Measurements from ENCODE around the gene UAP1.

Gene UAP1

DNA sequence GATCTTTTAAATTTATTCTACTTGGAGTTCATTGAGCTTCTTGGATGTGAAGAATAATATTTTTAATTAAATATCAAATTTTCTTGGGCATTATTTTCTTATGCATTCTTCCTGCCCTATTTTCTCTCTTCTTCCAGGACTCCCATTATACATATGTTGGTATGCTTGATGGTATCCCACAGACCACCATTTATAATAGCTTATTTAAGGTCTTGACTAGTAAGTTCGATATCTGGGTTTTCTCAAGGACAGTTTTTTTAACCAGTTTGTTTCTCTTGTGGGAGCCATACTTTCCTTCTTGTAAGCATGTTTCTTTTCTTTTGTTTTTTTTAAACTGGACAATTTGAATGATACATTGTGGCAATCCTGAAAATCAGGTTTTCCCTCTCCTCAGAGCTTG is 55.3 kb downstream of the UAP1 start:
- DNase-seq (ENCODE audit: low spot score): no peak

DNA sequence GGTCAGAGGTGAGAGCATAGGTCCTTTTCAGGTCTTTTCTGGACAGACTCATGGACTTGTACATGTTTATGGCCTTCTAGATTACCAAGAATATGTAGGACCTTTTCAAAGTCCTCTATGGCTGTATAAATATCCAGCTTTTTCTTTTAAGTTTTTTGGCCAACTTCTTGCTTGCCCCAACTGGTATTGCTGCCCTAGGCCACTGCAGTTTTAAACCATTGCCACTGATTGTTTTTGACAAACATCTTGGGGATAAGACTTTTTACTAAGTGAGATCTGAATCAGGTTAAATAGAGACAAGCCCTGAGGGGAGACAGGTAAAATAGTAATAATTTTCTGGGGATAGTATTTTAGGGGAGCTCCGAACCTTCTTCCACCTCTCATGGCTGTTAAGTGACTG is 56.0 kb downstream of the UAP1 start:
- no peak for DNase-seq (ENCODE audit: low spot score)

- no peak for DNase-seq (ENCODE audit: low spot score)
Observed at GRCh38 chr1:162619076-162619475, 57.6 kb downstream of the UAP1 start.

DNA sequence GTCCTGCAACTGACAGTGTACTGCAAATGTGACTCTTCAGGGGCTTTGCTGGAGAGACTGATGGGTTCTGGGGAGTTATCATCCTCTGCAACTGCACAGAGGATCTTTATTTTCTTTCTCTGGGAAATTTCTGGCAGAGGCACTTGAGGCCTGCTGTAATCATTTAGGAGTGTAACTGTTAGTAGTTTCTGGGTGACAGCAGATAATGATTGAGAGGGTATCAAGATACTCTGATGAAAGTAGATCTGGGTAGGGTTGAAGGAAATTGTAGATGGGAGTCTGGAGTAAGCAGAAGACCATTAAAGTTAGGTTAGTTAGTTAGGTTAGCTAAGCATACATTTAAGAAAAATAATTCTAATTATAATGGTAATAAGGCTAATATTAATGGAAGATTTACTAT is 59.7 kb downstream of the UAP1 start:
- DNase-seq (ENCODE audit: low spot score): no peak

DNA sequence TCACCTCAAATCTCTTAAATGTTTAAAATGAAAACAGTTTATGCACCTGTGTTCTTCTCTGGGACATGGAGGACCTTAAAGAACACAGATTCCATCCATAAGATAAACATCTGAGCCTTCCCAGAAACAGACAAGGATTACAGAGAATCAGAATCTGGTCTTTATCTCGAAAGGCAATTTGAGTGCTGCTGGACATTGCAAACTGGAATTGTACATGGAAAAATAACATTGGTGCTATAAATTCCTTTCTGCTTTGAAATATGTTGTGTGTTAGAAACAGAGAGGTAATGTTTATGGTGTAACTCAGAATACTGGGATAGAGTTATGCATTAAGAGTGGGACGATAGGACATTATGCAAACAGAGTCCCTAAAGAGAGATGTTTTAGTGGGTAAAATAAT is 64.2 kb downstream of the UAP1 start:
- no peak for DNase-seq (ENCODE audit: low spot score)

GRCh38 chr1:162626094-162626493 is 64.6 kb downstream of the UAP1 start:
- DNase-seq (ENCODE audit: low spot score): no peak

- peak; percentile 17 for DNase-seq (ENCODE audit: low spot score)
Observed at GRCh38 chr1:162626761-162627160, 65.2 kb downstream of the UAP1 start.

- DNase-seq (ENCODE audit: low spot score): peak; percentile 31
Observed at GRCh38 chr1:162627662-162628296, 66.3 kb downstream of the UAP1 start.

DNA sequence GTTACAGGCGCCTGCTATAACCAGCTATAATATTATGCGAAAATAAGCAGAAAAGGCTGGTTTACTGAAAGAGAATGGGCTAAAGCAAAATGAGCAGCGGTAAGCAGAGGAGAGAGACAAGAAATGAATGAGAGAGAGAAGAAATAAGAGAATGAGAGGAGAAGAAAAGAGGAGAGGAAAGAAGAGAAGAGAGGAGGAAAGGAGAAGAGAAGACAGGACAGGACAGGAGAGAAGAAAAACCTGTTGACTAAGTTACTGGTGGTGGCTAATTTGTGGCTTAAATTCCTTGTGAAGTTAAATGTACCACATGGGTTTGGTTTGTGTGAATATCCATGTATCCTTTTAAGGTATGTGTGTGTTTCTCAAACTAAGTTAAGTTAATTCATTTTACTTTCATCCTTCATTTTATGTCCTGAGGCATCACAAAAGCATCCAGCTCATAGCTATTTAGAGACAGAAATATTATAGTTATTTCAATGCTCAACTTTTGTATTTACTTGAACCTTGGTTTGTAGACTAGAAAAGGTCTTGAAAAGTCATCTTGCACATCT is 67.6 kb downstream of the UAP1 start:
- no peak for DNase-seq (ENCODE audit: low spot score)

- DNase-seq (ENCODE audit: low spot score): no peak
Observed at GRCh38 chr1:162629651-162630050, 68.1 kb downstream of the UAP1 start.

- no peak for DNase-seq (ENCODE audit: low spot score)
Observed at GRCh38 chr1:162631546-162632191, 70.1 kb downstream of the UAP1 start.

GRCh38 chr1:162632217-162632666 is 70.7 kb downstream of the UAP1 start, which contains the start of gene DDR2:
TSS of gene DDR2 (plus strand) at chr1:162632464. CDS start at chr1:162719064, 86,600 bp downstream.
- DNase-seq (ENCODE audit: low spot score): no peak

DNA sequence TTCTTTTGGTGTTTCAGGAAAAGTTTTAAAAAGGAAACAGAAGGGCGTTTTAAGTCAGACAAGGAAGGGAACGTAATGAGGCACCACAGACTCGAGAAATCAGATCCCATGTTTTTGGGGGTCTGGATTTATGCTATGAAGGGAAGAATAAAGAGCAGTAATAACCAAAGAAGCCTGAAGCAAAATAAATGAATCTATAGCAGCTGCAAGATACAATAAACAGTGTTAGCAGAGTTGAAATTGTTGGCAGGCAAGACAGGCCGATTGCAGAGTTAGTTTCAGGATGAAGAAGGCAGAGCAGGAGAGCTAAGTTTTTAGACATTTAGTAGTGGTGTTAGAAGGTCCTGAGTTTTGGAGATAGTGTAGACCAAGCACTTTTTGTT is 71.2 kb downstream of the UAP1 start:
- DNase-seq (ENCODE audit: low spot score): no peak

GRCh38 chr1:162633081-162633762 is 71.7 kb downstream of the UAP1 start:
- no peak for DNase-seq (ENCODE audit: low spot score)

- DNase-seq (ENCODE audit: low spot score): no peak
Observed at GRCh38 chr1:162635418-162635817, 73.9 kb downstream of the UAP1 start.

GRCh38 chr1:162639718-162640117 is 78.2 kb downstream of the UAP1 start:
- DNase-seq (ENCODE audit: low spot score): no peak

DNA sequence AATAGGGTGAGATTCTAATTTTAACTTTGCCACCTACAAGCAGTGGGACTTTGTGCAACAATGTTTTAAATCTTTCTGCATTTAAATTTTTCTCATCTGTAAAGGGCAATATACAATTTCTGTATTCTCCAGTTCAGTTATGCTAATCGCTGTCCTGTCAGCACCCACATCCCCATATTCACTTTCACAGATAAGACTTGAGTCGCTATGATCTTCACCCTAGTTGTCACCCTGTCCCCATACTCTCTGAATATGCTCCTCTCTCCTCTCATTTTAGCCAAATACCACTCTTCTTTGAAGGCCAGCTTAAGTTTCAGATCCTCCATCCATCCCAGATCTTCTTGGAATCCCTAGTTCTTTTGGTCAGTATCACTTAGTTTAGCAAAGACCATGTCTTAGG is 79.6 kb downstream of the UAP1 start:
- DNase-seq (ENCODE audit: low spot score): no peak

DNA sequence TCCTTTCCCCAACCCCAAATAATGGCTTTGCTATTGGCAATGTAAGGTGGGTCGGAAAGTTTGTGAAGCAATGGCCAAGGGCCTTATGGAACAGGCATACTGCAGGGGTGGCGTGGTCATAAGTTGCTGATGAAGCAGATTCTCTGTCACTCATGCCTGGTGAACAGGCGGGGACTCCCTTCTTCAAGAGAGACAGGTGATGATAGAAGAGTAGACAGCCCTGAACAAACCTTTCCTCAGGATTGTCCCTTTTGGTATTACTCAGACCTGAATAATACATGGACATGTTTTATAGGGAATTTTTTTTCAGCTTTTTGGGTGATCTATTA is 83.4 kb downstream of the UAP1 start:
- DNase-seq (ENCODE audit: low spot score): no peak

- DNase-seq (ENCODE audit: low spot score): no peak
Observed at GRCh38 chr1:162645666-162646065, 84.1 kb downstream of the UAP1 start.

- DNase-seq (ENCODE audit: low spot score): no peak
Observed at GRCh38 chr1:162649583-162649982, 88.1 kb downstream of the UAP1 start.

Data from activated CD4-positive, alpha-beta T cell treated with anti-CD3 and anti-CD28 coated beads, Interleukin-2, Interleukin-4, amounts not matched to agents 100 ng/mL and 50 ng/mL, durations not matched to agents 16 hours and 8 hours (primary cell).